Breast epithelium (tissue), 3 donors: ENCODE measurements around the gene SLC7A9.

Experiments
- CTCF ChIP-seq, 3 donors: fragments of 450-650 bp; IDR thresholded peaks; one replicate each; pipeline ENCODE4 v1.5.1; 2016 to 2017; ENCODE audit warnings: antibody characterized with exemption in 3 of 3, mild to moderate bottlenecking in 3 of 3, moderate library complexity in 3 of 3
- POLR2A ChIP-seq: fragments of 450-650 bp; IDR thresholded peaks from one replicate; pipeline ENCODE4 v1.6.1; 2016; ENCODE audit warnings: antibody characterized with exemption, mild to moderate bottlenecking, moderate library complexity
- POLR2AphosphoS5 ChIP-seq, 3 donors: sonication (generic); formaldehyde crosslinking; IDR thresholded peaks; one replicate each; pipeline ENCODE4 v1.6.1; 2017; ENCODE audit warnings: antibody characterized with exemption in 3 of 3

GRCh38 chr19:32798201-32798600, 71.4 kb downstream of the SLC7A9 start:
- TF ChIP-seq CTCF (IDR thresholded peaks at IDR 0.05): no peak
- TF ChIP-seq POLR2AphosphoS5 (IDR thresholded peaks at IDR 0.05): no peak
- no peak for TF ChIP-seq POLR2A
